NOMO-1 treated with dmso at 0.1 percent for 144 hours (cell line): ENCODE data around the gene C4B.
"Not testable (repeated sequence)": the region's sequence is repeated elsewhere in the genome, so short reads cannot be mapped to it uniquely, and the experiment has no call there.

Experiments
- DNase-seq: peaks from one replicate; lab custom pipeline; 2025; ENCODE audit not compliant: unreplicated experiment; lab: John Stamatoyannopoulos, UW

C4B gene

DNA sequence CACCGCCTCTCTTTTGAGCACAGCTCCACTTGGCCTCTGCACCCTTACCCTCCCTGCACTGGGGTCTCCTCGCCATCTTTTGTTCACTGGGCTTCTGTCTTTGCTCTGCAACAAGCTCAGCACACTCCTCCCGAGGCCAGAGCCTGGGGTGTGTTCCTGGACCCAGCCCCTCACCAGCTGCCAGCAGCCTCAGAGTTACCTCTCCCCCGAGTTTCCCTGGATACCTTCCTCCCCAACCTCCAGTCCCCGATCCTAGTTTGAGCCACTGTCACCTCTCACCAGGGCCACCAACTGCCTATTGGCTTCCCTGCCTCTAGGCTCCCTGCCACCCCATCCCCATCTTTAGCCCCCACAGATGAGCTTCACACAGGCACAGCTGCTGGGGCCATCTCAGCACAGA, 36.0 kb downstream of the C4B start:
- no peak for DNase-seq

DNA sequence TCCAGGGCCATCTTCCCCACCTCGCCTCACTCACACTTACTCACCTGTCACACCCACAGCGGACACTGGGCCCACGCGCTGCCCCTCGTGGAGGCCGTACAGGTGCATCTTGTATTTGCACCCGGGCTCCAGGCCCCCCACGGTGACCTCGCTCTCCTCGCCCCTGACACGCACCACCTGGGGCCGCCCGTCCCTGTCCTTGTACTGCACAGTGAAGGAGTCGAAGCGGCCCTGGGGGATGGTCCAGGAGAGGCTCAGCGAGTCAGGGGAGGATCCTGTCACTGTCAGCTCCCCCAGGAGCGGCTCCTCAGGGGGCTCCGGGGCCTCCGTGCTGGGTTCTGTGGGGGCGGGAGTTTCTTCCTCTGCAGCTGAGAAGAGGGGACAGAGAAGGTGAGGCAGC, 38.0 kb downstream of the C4B start:
- not testable (repeated sequence) for DNase-seq

- not testable (repeated sequence) for DNase-seq
Measured at GRCh38 chr6:32053314-32053713, 38.7 kb downstream of the C4B start.

DNA sequence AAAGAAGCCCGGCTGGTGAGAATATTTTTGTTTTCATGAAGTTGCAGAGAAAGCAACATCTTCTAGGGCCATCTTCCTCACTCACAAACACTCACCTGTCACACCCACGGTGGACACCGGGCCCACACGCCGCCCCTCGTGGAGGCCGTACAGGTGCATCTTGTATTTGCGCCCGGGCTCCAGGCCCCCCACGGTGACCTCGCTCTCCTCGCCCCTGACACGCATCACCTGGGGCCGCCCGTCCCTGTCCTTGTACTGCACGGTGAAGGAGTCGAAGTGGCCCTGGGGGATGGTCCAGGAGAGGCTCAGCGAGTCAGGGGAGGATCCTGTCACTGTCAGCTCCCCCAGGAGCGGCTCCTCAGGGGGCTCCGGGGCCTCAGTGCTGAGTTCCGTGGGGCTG, 41.2 kb downstream of the C4B start:
- not testable (repeated sequence) for DNase-seq

GRCh38 chr6:32056254-32056653, 41.7 kb downstream of the C4B start:
- no peak for DNase-seq

DNA sequence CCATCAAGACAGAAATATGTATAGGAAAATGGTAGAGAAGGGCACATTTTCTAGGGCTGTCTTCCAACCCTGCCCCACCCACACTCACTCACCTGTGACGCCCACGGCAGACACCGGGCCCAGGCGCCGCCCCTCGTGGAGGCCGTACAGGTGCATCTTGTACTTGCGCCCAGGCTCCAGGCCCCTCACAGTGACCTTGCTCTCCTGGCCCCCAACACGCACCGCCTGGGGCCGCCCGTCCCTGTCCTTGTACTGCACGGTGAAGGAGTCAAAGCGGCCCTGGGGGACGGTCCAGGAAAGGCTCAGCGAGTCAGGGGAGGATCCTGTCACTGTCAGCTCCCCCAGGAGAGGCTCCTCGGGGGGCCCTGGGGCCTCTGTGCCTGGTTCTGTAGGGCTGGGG, 43.4 kb downstream of the C4B start:
- DNase-seq = no peak

DNA sequence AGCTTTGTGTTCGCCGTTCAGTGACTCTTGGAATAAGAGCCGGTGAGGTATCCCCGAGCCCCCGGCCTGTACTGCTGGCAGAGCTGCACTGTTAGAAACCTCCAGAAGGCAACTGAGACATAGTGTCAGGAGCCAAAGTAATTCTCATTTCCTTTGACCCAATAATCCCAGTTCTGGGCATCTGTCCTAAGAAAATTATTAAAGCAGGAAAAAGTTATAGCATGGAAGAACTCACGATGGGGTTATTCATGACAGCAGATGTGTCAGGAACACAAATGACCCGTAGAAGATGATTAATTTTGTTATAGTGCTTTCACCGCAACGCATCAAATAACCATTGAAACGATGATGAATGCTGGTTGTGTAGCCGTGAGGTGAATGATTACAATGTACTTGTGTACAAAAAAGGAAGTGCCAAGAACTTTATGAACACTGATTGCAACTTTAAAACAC, 43.9 kb downstream of the C4B start:
- no peak for DNase-seq

- DNase-seq = no peak
Measured at GRCh38 chr6:32060966-32061655, 46.5 kb downstream of the C4B start.

GRCh38 chr6:32064706-32065105, 50.1 kb downstream of the C4B start:
- no peak for DNase-seq

DNA sequence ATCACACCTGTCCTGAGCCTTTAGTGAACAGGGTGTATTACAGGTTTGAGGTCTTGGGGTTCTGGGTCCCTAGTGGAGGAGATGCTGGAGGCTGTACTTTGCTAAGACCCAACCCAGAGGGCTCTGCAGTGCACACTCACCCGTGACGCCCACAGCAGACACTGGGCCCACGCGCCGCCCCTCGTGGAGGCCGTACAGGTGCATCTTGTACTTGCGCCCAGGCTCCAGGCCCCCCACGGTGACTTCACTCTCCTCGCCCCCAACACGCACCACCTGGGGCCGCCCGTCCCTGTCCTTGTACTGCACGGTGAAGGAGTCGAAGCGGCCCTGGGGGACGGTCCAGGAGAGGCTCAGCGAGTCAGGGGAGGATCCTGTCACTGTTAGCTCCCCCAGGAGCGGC, 52.9 kb downstream of the C4B start:
- not testable (repeated sequence) for DNase-seq

- not testable (repeated sequence) for DNase-seq
Measured at GRCh38 chr6:32068315-32068714, 53.7 kb downstream of the C4B start.

DNA sequence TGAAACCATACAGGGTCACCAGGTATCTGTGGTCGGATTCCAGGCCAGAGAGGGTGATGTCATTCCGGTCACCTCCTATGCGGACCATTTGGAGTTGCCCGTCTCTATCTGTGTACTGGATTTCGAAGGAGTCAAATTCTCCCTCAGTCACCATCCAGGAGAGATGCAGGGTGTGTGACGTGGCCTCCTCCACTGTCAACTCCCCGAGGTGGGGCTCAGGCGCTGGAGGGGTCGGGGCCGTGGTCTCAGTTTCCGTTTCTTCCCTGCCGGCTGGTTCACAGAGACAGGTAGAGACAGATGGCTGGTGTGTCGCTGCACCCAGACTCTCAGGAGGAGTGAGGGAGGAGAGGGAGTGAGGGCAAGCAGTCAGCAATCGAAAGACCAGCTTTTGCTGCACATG, 54.3 kb downstream of the C4B start:
- no peak for DNase-seq

GRCh38 chr6:32069460-32069859, 54.9 kb downstream of the C4B start:
- DNase-seq = no peak

- no peak for DNase-seq
Measured at GRCh38 chr6:32069878-32070515, 55.4 kb downstream of the C4B start.

DNA sequence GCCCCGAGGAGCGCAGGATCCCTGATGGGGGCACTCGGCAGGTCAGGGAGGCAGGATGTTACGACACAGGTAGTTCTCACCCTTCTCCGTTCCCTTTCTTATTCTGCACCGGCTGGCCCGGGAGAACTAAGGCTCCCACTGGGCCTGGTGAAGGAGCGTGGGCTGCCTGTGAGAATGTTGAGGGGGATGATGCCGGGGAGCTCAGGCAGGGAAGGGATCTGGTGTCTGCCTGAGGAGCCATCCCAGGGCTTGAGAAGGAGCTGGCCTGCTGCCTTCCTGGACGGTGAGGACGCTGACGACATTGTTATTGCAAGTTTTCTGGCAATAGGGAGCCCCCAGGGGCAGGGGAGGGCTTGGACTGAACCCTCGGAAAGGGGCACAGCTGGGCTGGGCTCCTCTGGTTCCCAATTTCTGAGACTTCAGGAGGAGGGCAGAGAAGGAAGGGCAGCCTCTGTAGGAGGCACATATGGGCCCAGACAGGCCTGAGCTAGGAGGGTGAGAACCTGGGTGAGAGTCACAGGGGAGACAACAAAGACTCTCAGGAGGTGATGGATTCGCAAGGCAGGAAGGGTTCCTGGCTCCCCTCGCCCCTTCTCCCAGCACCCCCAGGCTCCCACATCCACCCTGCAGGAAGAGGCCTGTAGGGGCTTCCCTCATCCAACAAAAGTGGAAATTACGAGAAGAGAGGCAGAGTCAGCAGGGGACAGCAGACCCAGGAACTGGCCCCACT, 56.4 kb downstream of the C4B start:
- no peak for DNase-seq

DNA sequence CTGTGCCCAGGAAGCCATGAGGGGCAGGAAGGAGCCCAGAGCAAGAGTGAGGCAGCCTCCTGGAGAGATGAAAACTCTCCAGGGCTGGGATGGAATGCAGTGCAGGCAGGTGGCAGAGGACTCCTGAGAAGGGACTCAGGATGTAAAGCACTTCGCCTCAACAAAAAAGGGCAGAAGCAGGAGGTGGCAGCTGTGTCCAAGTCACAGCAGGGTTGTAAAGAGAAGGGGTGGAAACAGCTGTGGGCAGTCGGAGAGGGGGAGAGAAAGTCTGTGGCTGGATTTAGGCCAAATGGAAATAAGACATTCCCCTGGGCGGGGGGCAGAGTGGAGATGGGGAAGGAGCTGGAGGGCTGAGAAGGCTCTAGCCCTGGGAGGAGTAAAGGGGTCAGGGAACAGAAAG, 58.5 kb downstream of the C4B start:
- no peak for DNase-seq

GRCh38 chr6:32073613-32074012, 59.0 kb downstream of the C4B start:
- DNase-seq = no peak

DNA sequence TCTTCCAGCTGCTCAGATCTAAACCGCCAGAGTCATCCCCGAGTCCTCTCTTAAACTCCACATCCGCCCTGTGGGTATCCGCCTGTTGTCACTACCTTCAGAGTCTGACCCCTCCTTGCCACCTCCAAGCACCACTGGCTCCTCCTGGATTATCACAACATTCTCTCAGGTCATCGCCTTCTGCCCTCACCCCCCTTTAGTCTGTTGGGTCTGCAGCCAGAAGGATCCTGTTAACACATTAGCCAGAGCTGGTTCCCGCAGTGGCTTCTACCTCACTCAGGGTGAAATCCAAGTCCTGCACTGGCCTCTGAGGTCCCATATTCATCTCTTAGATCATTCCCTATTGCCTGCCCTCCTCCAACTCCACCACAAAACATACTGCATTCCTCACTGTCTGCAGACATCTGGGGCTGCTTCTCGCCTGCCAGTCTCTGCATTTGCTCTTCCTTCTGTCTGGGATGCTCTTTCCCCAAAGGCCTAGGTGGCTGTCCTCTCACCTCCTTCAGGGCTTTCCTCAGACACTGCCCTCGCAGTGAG, 60.5 kb downstream of the C4B start:
- no peak for DNase-seq

- DNase-seq = no peak
Measured at GRCh38 chr6:32075781-32076180, 61.2 kb downstream of the C4B start.

DNA sequence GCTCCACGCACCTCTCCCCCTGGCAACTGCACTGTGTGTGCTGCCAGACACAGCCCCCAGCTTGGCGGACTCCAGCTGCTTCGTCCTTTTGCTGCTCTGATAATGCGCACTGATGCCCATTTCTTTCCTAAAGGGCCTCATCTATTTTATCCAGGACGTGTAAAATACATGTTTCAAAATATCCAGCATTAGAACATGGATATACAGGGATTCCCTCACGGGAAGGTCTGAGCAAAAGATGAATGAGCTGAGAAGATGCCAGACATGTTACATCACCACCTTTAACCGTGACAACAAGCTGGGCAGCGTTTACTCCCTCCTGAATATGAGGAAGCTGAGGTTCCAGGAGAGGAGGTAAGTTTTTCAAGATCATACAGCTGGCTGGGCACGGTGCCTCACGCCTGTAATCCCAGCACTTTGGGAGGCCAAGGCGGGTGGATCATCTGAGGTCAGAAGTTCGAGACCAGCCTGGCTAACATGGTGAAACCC, 61.8 kb downstream of the C4B start:
- DNase-seq = no peak

GRCh38 chr6:32079566-32080290, 65.1 kb downstream of the C4B start:
- DNase-seq = no peak
